Mononuclear cell (primary cell): ENCODE data around the gene KRT72. TPM values are rescaled to one million over a fixed set of nuclear protein-coding genes. Genes with fewer than 3 reads are reported as not detected.
"Not testable (repeated sequence)": the region's sequence is repeated elsewhere in the genome, so short reads cannot be mapped to it uniquely, and the experiment has no call there.

Source experiments
- H3K27me3 ChIP-seq: 2 replicates; pipeline ENCODE4 v1.6.0; 2011; ENCODE audit warnings: low read length, control low read depth; ENCODE audit not compliant: insufficient read depth
- H3K4me1 ChIP-seq: 2 replicates; pipeline ENCODE4 v1.5.1; 2011; ENCODE audit warnings: mild to moderate bottlenecking, low read length, control low read depth; ENCODE audit not compliant: insufficient read depth
- H3K4me3 ChIP-seq: 2 replicates; pipeline ENCODE4 v1.5.1; 2011; ENCODE audit warnings: mild to moderate bottlenecking, low read length, moderate library complexity
- H3K9me3 ChIP-seq: 2 replicates; pipeline ENCODE4 v1.5.1; 2011; ENCODE audit warnings: low read depth, mild to moderate bottlenecking, control low read depth, low read length
- total RNA-seq: library from RNA; depleted of rRNA; stranded (reverse); fragments of >200 nt; gene quantifications from one replicate; pipeline ENCODE4 v1.2.3, GENCODE V29; 2012

KRT72 gene
- total RNA-seq, 1 donor = 10.2 TPM

GRCh38 chr12:52605542-52605941 is 4.3 kb upstream of the KRT72 start:
- peaks cover 18% of the 10 kb centered on the region for H3K4me1 ChIP-seq
- H3K27me3 ChIP-seq = peaks cover 4% of the 10 kb centered on the region
- H3K4me3 ChIP-seq = no peak overlapping the region
- no peaks in the 10 kb centered on the region for H3K9me3 ChIP-seq

DNA sequence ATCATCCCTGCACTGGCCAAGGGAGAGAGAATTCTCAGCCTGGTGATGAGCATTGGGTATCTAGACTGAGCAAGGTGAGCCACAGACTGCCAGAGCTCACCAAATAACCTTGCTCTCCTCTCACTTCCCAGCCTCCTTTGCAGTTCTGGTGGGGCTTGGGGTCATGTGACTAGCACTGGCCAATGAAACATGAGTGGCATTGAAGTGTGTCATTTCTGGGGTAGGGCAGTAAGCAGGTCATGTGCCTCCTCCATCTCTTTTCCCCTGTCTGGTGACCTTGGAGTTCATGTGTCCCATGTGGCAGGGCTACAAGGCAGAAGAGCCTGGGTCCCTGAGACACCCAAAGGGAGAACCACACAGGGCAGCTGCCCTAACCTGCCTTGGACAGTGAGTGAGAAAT is 3.6 kb upstream of the KRT72 start:
- Histone ChIP-seq H3K9me3 (no peaks in the 10 kb centered on the region), H3K4me1 (peaks cover 15% of the 10 kb centered on the region), H3K4me3 (no peak overlapping the region), H3K27me3 (peaks cover 5% of the 10 kb centered on the region)

DNA sequence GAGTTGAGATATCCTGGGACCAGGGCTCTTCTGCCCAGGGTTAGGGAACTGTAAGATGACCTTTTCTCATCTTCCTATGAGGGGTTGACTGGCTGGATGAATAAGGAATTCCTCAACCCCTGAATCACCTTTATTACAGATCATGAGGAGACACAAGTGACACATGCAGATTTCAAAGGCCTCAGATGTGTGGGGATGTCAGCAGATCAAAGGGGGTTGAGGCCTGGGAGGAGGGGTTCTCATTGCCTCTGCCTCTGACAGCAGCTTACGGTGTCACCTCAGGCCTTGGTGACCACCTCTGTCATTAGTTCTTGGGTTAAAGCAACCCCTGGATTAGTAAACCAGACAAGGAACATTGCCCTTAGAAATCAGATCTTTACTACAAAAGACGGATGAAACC is 2.1 kb upstream of the KRT72 start:
- no peaks in the 10 kb centered on the region for H3K9me3 ChIP-seq
- peaks cover 12% of the 10 kb centered on the region for H3K4me1 ChIP-seq

GRCh38 chr12:52602552-52602951 is 1.3 kb upstream of the KRT72 start:
- H3K27me3 ChIP-seq = peaks cover 5% of the 10 kb centered on the region
- H3K4me1 ChIP-seq = peaks cover 4% of the 10 kb centered on the region
- no peaks in the 10 kb centered on the region for H3K9me3 ChIP-seq
- H3K4me3 ChIP-seq = no peak overlapping the region

More for the DNA sequence above, 2.1 kb upstream of the KRT72 start:
- H3K27me3 ChIP-seq = peaks cover 5% of the 10 kb centered on the region
- no peak overlapping the region for H3K4me3 ChIP-seq

DNA sequence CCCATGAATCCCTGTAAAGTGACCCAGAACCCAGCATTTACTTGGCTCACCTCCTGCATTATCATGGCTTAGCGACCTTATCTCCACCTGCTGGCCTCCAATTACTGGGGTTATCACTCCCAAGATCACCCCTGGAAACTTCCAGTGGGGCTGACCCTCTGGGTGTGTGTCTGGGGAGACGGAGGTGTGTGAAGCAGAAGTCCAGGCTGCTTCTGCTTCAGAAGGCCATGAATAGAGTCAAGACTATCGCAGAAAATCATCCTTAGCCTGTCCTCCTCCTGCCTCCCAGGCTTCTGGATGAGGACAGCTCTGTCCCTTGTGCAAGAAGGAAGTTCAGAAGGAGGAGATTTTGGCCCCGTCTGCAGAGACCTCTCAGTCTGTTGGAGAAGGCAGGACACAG is 408 bp upstream of the KRT72 start:
- Histone ChIP-seq H3K4me3 (no peak overlapping the region), H3K4me1 (peaks cover 4% of the 10 kb centered on the region), H3K9me3 (no peaks in the 10 kb centered on the region), H3K27me3 (peaks cover 5% of the 10 kb centered on the region)

DNA sequence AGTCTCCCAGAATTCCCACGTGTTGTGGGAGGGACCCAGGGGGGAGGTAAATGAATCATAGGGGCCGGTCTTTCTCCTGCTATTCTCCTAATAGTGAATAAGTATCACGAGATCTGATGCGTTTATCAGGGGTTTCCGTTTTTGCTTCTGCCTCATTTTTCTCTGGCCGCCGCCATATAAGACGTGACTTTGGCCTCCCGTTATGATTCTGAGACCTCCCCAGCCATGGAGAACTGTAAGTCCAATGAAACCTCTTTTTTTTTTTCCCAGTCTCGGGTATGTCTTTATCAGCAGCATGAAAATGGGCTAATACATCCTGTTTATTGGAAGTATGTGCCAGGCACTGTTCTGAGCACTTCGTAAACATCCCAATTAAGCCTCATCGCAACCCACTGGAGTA is 788 bp downstream of the KRT72 start:
- Histone ChIP-seq H3K27me3 (peaks cover 5% of the 10 kb centered on the region), H3K9me3 (no peaks in the 10 kb centered on the region), H3K4me1 (peaks cover 4% of the 10 kb centered on the region), H3K4me3 (no peak overlapping the region)

GRCh38 chr12:52600071-52600470 is 1.2 kb downstream of the KRT72 start:
- H3K4me3 ChIP-seq = no peak overlapping the region
- H3K9me3 ChIP-seq = no peaks in the 10 kb centered on the region
- peaks cover 3% of the 10 kb centered on the region for H3K4me1 ChIP-seq
- peaks cover 5% of the 10 kb centered on the region for H3K27me3 ChIP-seq

GRCh38 chr12:52598966-52599365 is 2.3 kb downstream of the KRT72 start:
- H3K27me3 ChIP-seq = peaks cover 5% of the 10 kb centered on the region
- no peak overlapping the region for H3K4me3 ChIP-seq
- no peaks in the 10 kb centered on the region for H3K9me3 ChIP-seq
- H3K4me1 ChIP-seq = no peaks in the 10 kb centered on the region

DNA sequence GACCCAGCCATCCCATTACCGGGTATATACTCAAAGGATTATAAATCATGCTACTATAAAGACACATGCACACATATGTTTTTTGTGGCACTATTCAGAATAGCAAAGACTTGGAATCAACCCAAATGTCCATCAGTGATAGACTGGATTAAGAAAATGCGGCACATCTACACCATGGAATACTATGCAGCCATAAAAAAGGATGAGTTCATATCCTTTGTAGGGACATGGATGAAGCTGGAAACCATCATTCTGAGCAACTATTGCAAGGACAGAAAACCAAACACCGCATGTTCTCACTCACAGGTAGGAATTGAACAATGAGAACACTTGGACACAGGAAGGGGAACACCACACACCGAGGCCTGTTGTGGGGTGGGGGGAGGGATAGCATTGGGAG is 7.0 kb downstream of the KRT72 start:
- not testable (repeated sequence) for H3K27me3 ChIP-seq, H3K4me1 ChIP-seq, H3K9me3 ChIP-seq, H3K4me3 ChIP-seq

DNA sequence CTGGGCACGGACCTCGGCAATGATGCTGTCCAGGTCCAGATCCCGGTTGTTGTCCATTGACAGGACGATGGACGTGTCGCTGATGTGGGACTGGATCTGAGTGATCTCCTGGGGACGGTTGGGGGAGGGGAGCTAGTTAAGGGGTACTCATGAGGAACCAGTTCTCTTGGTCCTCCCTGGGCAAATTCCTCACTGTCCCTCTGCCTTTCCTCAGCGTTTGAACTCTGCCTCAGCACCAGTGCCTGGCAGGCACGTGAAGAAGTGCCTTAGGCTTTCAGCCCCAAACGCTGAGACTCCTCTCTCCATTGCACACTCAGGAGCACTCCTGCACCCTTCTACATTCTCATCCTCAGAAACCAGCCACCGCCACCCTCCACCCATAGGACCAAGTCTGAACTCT is 9.7 kb downstream of the KRT72 start:
- peaks cover 5% of the 10 kb centered on the region for H3K4me1 ChIP-seq
- no peaks in the 10 kb centered on the region for H3K27me3 ChIP-seq
- H3K9me3 ChIP-seq = no peaks in the 10 kb centered on the region
- H3K4me3 ChIP-seq = no peak overlapping the region

- H3K27me3 ChIP-seq = no peaks in the 10 kb centered on the region
- H3K4me3 ChIP-seq = no peak overlapping the region
- H3K9me3 ChIP-seq = no peaks in the 10 kb centered on the region
- H3K4me1 ChIP-seq = peaks cover 16% of the 10 kb centered on the region
Observed at GRCh38 chr12:52590021-52590420, 11.2 kb downstream of the KRT72 start.

DNA sequence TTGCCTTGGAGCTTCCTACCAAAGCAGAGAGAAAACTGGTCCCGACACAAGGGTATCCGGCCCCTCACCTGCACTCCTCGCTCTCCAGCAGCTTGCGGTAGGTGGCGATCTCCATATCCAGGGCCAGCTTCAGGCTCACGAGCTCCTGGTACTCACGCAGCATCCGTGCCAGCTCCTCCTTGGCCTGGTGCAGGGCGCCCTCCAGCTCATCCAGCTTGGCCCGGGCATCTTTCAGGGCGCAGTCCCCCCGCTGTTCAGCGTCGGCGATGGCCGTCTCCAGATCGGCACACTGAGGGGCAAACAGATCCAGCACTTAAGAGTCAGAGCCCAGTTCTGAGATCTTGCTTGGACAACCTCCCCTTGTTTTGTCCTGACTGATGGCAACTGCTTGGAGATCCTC is 13.7 kb downstream of the KRT72 start:
- Histone ChIP-seq H3K27me3 (no peaks in the 10 kb centered on the region), H3K4me1 (peaks cover 21% of the 10 kb centered on the region), H3K9me3 (no peaks in the 10 kb centered on the region), H3K4me3 (no peak overlapping the region)

DNA sequence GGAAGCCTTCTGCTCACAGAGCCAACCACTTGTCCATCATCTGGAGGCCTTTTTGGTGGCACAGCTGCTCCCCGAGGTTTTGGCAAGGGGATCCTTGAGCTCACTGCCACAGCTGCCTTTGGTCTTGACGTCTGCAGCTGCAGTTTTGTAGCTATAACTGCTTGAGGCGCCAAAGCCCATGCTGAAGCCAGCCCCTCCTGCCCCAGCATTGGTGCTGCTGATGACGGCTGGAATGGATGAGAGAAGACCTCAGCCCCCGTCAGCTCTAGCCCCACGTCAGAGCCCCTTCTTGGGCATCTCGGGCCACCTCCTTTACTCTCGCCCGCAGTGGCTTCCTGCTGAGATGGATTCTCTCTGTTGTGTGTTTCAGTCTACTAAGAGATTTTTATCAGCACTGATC is 15.3 kb downstream of the KRT72 start:
- Histone ChIP-seq H3K27me3 (no peaks in the 10 kb centered on the region), H3K4me3 (no peak overlapping the region), H3K4me1 (peaks cover 21% of the 10 kb centered on the region), H3K9me3 (no peaks in the 10 kb centered on the region)

- H3K4me1 ChIP-seq = peaks cover 21% of the 10 kb centered on the region
- H3K4me3 ChIP-seq = no peak overlapping the region
- H3K27me3 ChIP-seq = no peaks in the 10 kb centered on the region
- H3K9me3 ChIP-seq = no peaks in the 10 kb centered on the region
Observed at GRCh38 chr12:52585066-52585465, 16.2 kb downstream of the KRT72 start.

- no peaks in the 10 kb centered on the region for H3K9me3 ChIP-seq
- H3K27me3 ChIP-seq = no peaks in the 10 kb centered on the region
- H3K4me1 ChIP-seq = peaks cover 21% of the 10 kb centered on the region
- no peak overlapping the region for H3K4me3 ChIP-seq
Observed at GRCh38 chr12:52584156-52584682, 17.0 kb downstream of the KRT72 start.

DNA sequence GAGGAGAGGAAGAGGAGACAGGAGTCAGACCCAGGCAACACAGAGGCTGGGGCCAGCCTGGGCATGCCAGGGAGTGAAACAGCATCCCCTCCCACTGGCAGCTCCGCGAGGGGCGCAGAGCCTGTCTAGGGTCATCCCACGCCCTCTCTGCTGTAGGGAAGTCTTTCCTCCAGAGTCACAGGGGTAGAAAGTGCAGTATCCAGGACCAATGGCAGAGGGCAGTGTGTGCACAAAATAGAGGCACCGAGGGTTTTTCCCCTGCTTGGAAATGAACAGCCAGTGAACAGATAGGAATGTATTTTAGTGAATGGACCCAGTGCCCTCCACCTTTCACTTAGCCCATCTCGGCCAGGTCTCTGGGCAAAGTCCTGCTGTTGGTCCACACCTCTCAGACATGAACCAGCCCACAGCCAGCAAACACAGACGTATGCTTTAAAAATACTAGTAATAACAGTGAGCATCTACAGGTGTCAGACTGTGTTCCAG is 18.2 kb downstream of the KRT72 start:
- no peaks in the 10 kb centered on the region for H3K9me3 ChIP-seq
- H3K27me3 ChIP-seq = no peaks in the 10 kb centered on the region
- H3K4me1 ChIP-seq = peaks cover 21% of the 10 kb centered on the region
- H3K4me3 ChIP-seq = no peak overlapping the region
